T-helper 9 cell (primary cell): ENCODE results near the gene FHIT.

Experiments
- DNase-seq: peaks from one replicate; pipeline ENCODE4 v3.0.0-alpha.2; 2020

The FHIT gene

GRCh38 chr3:60126511-60127304 is 1124.5 kb downstream of the FHIT start:
- DNase-seq: no peak

- DNase-seq: no peak
Measured at GRCh38 chr3:60125686-60126085, 1125.6 kb downstream of the FHIT start.

GRCh38 chr3:60120245-60120644 is 1131.0 kb downstream of the FHIT start:
- DNase-seq: no peak

- DNase-seq: no peak
Measured at GRCh38 chr3:60114191-60114590, 1137.1 kb downstream of the FHIT start.

GRCh38 chr3:60107275-60107674 is 1144.0 kb downstream of the FHIT start:
- DNase-seq: no peak

- DNase-seq: no peak
Measured at GRCh38 chr3:60102154-60102553, 1149.1 kb downstream of the FHIT start.

GRCh38 chr3:60101621-60102020 is 1149.6 kb downstream of the FHIT start:
- DNase-seq: no peak

GRCh38 chr3:60096403-60096802 is 1154.8 kb downstream of the FHIT start:
- DNase-seq: no peak

- no peak for DNase-seq
Measured at GRCh38 chr3:60095930-60096329, 1155.3 kb downstream of the FHIT start.

- DNase-seq: no peak
Measured at GRCh38 chr3:60095516-60095915, 1155.7 kb downstream of the FHIT start.

GRCh38 chr3:60094392-60094947 is 1156.8 kb downstream of the FHIT start:
- no peak for DNase-seq

GRCh38 chr3:60090548-60090947 is 1160.7 kb downstream of the FHIT start:
- DNase-seq: no peak

- DNase-seq: no peak
Measured at GRCh38 chr3:60086811-60087210, 1164.4 kb downstream of the FHIT start.

- no peak for DNase-seq
Measured at GRCh38 chr3:60085649-60086048, 1165.6 kb downstream of the FHIT start.

GRCh38 chr3:60081381-60082095 is 1169.7 kb downstream of the FHIT start:
- no peak for DNase-seq

- no peak for DNase-seq
Measured at GRCh38 chr3:60080648-60081047, 1170.6 kb downstream of the FHIT start.

- no peak for DNase-seq
Measured at GRCh38 chr3:60079076-60079475, 1172.2 kb downstream of the FHIT start.

- DNase-seq: no peak
Measured at GRCh38 chr3:60076331-60076730, 1174.9 kb downstream of the FHIT start.

- DNase-seq: no peak
Measured at GRCh38 chr3:60073942-60074341, 1177.3 kb downstream of the FHIT start.

GRCh38 chr3:60073228-60073627 is 1178.0 kb downstream of the FHIT start:
- no peak for DNase-seq

GRCh38 chr3:60070366-60070765 is 1180.9 kb downstream of the FHIT start:
- DNase-seq: no peak

GRCh38 chr3:60065227-60065868 is 1185.9 kb downstream of the FHIT start:
- DNase-seq: no peak
